Esophagus squamous epithelium (tissue), 5 donors: ENCODE data around the gene ATP8A2. TPM values are rescaled to one million over a fixed set of nuclear protein-coding genes. Genes with fewer than 3 reads are reported as not detected.
A peak's percentile ranks its signal among the peaks of the same experiment; 100 is the strongest.

Experiments
- DNase-seq: peaks from one replicate; lab custom pipeline; 2025; lab: John Stamatoyannopoulos, UW
- H3K27ac ChIP-seq, 4 donors: fragments of 200-600 bp; sonication (generic); one replicate each; pipeline ENCODE4 v1.5.1; 2016 to 2019; ENCODE audit warnings: mild to moderate bottlenecking in 1 of 4
- H3K27me3 ChIP-seq, 4 donors: fragments of 200-600 bp; sonication (generic); 1 replicate in 3 of 4; 2 replicates in 1 of 4; pipeline versions ENCODE4 v1.5.1 to v1.6.0; 2017 to 2021; ENCODE audit warnings: antibody characterized with exemption in 1 of 4
- H3K36me3 ChIP-seq, 3 donors: fragments of 200-600 bp; sonication (generic); one replicate each; pipeline ENCODE4 v1.5.1; 2016 to 2019
- H3K4me1 ChIP-seq, 3 donors: fragments of 200-600 bp; sonication (generic); one replicate each; pipeline ENCODE4 v1.5.1; 2017 to 2019
- H3K4me3 ChIP-seq, 4 donors: fragments of 200-600 bp; sonication (generic); 1 replicate in 3 of 4; 2 replicates in 1 of 4; pipeline ENCODE4 v1.5.1; 2016 to 2019; ENCODE audit warnings: mild to moderate bottlenecking in 2 of 4, moderate library complexity in 1 of 4
- H3K9me3 ChIP-seq, 3 donors: fragments of 200-600 bp; sonication (generic); one replicate each; pipeline ENCODE4 v1.5.1; 2016 to 2019
- POLR2A ChIP-seq, 4 donors: fragments of 450-650 bp; IDR thresholded peaks; one replicate each; pipeline ENCODE4 v1.6.1; 2017; ENCODE audit warnings: antibody characterized with exemption in 4 of 4, mild to moderate bottlenecking in 4 of 4, moderate library complexity in 3 of 4
- WGBS, 2 donors: methylation state at CpG; one replicate each; pipeline ENCODE4 v1.1.5; 2018; 5-methylcytosine and 5-hydroxymethylcytosine counted together
- intact Hi-C: fragments of 100-400 bp; cut with DNase I; formaldehyde crosslinking; loops from one replicate; pipeline ENCODE4 v1.15.0; 2022
- total RNA-seq, 4 donors: library from RNA; depleted of rRNA; stranded (reverse); fragments of >200 nt; gene quantifications; one replicate each; pipeline ENCODE4 v1.1.0, GENCODE V29; 2016
- TF ChIP-seq, protein P1 (sequence below), 6 experiments: fragments of 450-650 bp in 4 of 6; fragments of 200-600 bp in 2 of 6; sonication (generic) in 2 of 6; IDR thresholded peaks; one replicate each; pipeline ENCODE4 v1.5.1; 2016 to 2019; ENCODE audit warnings: antibody characterized with exemption in 6 of 6, mild to moderate bottlenecking in 4 of 6, moderate library complexity in 4 of 6
- donor health status: DM: yes; HTN: yes; CAD: no.

The ATP8A2 gene
- total RNA-seq, 4 donors from 2014 or later, result not detected

DNA sequence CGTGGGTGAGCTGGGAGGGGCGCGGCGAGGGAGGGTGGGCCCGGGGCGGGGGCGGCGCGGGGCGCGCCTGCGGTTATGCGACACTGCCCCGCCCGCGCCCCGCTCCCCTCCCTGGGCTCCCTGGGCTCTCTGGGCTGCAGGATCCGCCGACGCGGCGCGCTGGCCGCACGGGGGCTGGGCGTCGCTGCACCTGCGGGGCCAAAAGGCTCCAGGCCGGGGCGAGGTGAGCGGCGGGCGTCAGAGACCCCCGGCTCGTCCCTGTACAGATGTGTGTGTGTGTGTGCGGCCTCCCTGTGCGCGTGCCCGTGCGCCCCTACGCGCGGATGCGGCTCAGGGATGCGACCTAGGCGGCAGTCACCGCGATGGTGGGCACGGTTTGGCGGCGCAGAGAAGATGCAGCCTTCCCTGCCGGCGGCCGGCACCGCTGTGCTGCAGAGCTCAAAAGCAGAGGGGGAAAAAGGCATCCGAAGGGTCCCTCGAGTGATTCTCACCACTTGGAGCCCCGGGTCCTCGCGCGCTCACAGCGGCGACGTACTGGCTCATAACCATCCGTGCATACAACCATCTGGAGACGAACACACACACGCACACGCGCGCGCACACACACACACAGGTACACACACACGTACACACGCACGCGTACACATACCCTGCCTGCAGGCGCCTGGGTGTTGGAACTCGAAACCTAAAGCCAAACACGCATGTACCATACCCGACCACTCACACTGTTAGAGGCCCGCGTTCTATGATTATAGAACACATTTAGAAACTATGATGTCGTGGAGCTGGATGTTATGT is 709 bp downstream of the ATP8A2 start:
- TF ChIP-seq, protein P1, sequence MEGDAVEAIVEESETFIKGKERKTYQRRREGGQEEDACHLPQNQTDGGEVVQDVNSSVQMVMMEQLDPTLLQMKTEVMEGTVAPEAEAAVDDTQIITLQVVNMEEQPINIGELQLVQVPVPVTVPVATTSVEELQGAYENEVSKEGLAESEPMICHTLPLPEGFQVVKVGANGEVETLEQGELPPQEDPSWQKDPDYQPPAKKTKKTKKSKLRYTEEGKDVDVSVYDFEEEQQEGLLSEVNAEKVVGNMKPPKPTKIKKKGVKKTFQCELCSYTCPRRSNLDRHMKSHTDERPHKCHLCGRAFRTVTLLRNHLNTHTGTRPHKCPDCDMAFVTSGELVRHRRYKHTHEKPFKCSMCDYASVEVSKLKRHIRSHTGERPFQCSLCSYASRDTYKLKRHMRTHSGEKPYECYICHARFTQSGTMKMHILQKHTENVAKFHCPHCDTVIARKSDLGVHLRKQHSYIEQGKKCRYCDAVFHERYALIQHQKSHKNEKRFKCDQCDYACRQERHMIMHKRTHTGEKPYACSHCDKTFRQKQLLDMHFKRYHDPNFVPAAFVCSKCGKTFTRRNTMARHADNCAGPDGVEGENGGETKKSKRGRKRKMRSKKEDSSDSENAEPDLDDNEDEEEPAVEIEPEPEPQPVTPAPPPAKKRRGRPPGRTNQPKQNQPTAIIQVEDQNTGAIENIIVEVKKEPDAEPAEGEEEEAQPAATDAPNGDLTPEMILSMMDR (IDR thresholded peaks at IDR 0.05), result no peak
- no peak for TF ChIP-seq POLR2A (IDR thresholded peaks at IDR 0.05)
- 39 to 60% methylated on average over 10 to 26 of the region's 82 CpGs for WGBS, 2 donors
- Histone ChIP-seq H3K27me3 (peaks cover 4 to 83% (median 9%) of the 10 kb centered on the region in 4 donors), H3K36me3 (no peaks in the 10 kb centered on the region), H3K27ac (no peak overlapping the region), H3K9me3 (no peaks in the 10 kb centered on the region), H3K4me1 (peaks cover 0 to 15% (median 10%) of the 10 kb centered on the region in 3 donors), H3K4me3 (peak overlapping the region in 3 of 4 donors; percentile 19 to 58 (median 41))
- no peak for DNase-seq
- intact Hi-C loops, result no loop called here

DNA sequence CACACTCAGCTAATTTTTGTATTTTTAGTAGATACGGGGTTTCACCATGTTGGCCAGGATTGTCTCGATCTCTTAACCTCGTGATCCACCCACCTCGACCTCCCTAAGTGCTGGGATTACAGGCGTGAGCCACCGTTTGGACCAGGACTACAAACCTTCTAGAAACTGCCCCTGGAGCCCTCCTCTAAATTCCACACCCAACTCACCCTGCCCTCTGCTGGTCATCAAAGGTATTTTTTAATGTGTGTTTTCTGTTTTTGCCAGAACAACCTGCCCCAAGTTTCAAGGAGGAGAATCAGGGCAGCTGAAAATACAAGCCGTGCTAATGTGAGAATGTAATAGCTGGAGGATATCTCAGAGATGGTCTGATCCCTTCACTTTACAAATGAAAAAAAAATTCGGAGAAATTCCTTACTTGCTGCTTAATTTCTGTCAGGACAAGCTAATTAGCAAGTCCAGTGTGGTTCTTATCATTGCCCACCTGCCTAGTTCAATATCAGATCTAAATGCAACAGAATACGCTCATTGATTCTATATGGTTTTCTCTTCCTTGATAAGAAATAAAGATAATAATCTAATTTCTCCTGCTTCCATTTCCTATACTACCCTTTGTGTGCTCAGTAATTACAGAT is 4.1 kb downstream of the ATP8A2 start:
- 22 to 30% methylated on average over 9 of the region's 9 CpGs for WGBS, 2 donors
- Histone ChIP-seq H3K27ac (no peak overlapping the region), H3K36me3 (no peaks in the 10 kb centered on the region), H3K4me1 (peaks cover 0 to 15% (median 10%) of the 10 kb centered on the region in 3 donors), H3K27me3 (peaks cover 4 to 50% (median 9%) of the 10 kb centered on the region in 4 donors), H3K9me3 (no peaks in the 10 kb centered on the region), H3K4me3 (no peak overlapping the region)
- no peak for TF ChIP-seq POLR2A (IDR thresholded peaks at IDR 0.05)
- TF ChIP-seq, protein P1 (IDR thresholded peaks at IDR 0.05), result peak; percentile 23 to 66 (median 56)
- no peak for DNase-seq
- intact Hi-C loops, result no loop called here

DNA sequence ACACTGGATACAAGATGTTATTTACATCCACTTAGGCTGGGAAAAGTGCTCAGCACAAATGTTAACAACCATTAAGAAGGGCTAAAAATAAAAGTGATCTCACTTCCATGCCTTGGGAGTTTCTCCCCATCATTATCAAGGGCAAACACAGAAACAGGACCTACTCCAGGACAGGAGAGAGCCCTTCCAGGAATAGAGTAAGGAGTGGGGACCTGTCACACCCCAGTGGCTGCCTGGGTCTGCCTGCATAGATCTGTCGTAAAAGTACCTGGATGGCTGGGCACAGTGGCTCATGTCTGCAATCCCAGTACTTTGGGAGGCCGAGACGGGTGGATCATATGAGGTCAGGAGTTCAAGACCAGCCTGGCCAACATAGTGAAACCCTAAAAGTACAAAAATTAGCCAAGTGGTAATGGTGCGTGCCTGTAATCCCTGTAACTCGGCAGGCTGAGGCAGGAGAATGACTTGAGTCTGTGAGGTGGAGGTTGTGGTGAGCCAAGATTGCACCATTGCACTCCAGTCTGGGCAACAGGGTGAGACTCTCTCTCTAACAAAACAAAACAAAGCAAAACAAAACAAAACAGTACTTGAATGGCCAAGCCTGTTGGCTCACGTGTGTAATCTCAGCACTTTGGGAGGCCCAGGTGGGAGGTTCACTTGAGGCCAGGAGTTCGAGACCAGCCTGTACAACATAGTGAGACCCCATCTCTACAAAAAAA is 5.6 kb downstream of the ATP8A2 start:
- Histone ChIP-seq H3K9me3 (no peaks in the 10 kb centered on the region), H3K36me3 (no peaks in the 10 kb centered on the region), H3K27ac (no peak overlapping the region), H3K4me3 (no peak overlapping the region), H3K27me3 (peaks cover 0 to 43% (median 7%) of the 10 kb centered on the region in 4 donors), H3K4me1 (peaks cover 0 to 4% (median 2%) of the 10 kb centered on the region in 3 donors)
- 62 to 81% methylated on average over 6 to 7 of the region's 7 CpGs for WGBS, 2 donors
- TF ChIP-seq, protein P1 (IDR thresholded peaks at IDR 0.05), result no peak
- TF ChIP-seq POLR2A (IDR thresholded peaks at IDR 0.05), result no peak
- DNase-seq, result no peak
- intact Hi-C loops, result no loop called here

DNA sequence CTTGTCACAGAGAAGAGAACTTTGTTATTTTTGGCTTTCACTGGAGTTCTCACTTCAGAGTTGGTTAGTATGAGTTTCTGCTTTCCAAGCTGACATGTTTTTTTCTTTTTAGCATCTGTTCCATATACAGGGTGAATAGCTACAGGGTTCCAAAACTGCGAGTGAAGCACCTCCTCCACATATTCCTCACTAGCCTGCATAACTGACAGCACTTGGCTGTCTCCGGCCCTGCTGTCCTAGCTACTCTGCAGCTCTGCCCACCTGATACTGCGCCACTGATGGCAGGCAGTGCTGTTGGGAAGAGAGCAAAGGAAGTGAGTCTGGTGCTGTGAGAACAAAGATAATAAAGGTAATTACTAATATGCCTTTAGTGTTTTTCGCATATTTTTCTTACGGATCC is 6.8 kb downstream of the ATP8A2 start:
- TF ChIP-seq POLR2A (IDR thresholded peaks at IDR 0.05), result no peak
- TF ChIP-seq, protein P1 (IDR thresholded peaks at IDR 0.05), result no peak
- intact Hi-C loops, result no loop called here
- DNase-seq, result no peak
- Histone ChIP-seq H3K9me3 (no peaks in the 10 kb centered on the region), H3K4me3 (no peak overlapping the region), H3K27me3 (peaks cover 0 to 31% (median 0%) of the 10 kb centered on the region in 4 donors), H3K36me3 (no peaks in the 10 kb centered on the region), H3K27ac (no peak overlapping the region), H3K4me1 (no peaks in the 10 kb centered on the region)
- 68 to 71% methylated on average over 5 of the region's 5 CpGs for WGBS, 2 donors
